H54 (cell line): ENCODE data around the gene RCN1.

Source experiments
- DNase-seq: peaks from one replicate; pipeline ENCODE4 v3.0.0; 2011; ENCODE audit warnings: low spot score, mixed read lengths; ENCODE audit not compliant: insufficient read length
- FAIRE-seq: peaks from 3 replicates; lab custom pipeline; 2011; peaks lifted over from hg19 to GRCh38; lab: Jason Lieb, UNC
- POLR2A ChIP-seq: IDR thresholded peaks from 2 replicates; pipeline ENCODE4 v1.6.1; 2011; ENCODE audit warnings: low read depth, mild to moderate bottlenecking, low read length

Gene RCN1

GRCh38 chr11:32138902-32139301, 48.0 kb downstream of the RCN1 start:
- TF ChIP-seq POLR2A: no peak
- no peak for FAIRE-seq

DNA sequence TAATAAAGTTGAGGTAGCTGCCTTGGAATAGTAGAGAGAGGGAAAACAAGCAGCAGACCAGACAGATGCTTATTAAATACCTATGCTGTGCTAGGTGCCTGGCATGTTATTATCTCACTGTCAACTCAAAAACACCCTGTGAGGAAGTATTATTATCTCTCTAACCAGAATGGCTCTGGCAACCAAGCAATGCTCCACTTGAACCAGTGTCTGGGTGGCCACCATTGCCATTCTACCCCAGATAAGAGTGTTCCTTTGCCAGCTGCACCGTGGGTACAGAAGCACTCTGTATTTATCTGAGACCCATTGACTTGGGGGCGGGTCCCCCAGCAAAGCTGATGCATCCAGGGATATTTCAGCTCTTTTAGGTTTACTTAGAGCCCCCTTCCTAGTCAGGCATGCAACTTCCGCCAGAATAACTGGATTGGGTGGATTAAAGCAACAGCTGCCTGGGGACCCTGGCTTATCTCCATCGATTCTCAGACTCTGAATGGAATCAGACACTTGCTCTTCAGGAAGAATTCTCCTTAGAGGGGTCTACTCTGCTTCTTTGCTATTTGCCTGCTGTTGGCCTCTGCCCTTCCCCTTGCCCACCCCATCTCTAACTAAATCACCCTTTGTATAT, 49.1 kb downstream of the RCN1 start:
- DNase-seq (no peak), FAIRE-seq (no peak)
- no peak for TF ChIP-seq POLR2A

More at GRCh38 chr11:32138902-32139301, 48.0 kb downstream of the RCN1 start:
- DNase-seq: no peak

GRCh38 chr11:32141745-32142546, 51.1 kb downstream of the RCN1 start:
- no peak for TF ChIP-seq POLR2A
- FAIRE-seq (no peak), DNase-seq (no peak)

DNA sequence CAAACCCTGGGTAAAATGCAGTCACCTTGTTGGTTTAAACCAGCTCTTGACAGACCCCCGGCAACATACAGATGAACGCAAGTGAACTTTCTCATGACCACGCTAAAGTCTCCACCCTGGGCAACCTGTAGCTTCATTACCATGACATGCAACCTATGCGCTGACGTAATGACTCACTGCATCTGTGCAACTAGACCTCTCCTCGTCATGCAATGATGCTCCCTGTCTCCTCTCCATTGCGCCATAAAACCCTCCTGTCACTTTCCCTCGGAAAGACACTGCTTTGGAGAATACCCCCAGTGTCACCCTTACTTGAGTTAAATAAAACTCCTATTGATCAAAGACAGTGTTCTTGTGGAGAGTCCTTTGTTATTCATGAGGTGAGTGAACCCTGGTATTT, 52.5 kb downstream of the RCN1 start:
- no peak for TF ChIP-seq POLR2A
- DNase-seq (no peak), FAIRE-seq (no peak)

DNA sequence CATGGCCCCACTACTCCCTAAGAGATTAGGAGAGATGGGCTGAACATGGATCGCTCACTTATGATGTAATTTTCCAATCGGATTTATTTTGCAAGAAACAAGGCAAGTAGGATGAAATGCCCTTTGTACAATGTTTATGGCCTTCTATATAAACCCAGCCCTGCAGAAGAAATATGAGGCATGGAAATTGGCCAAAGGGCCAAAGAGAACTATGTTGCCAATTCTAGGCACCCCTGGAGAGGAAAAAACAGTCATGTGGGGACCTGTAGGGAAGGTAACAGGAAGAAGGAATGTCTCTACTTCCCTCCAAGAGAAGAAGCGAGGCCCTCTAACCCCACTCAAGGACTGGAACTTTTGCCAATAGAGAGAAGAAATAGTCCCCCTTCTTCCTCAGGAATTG, 54.4 kb downstream of the RCN1 start:
- TF ChIP-seq POLR2A: no peak
- no peak for FAIRE-seq
- no peak for DNase-seq

GRCh38 chr11:32148895-32149294, 58.0 kb downstream of the RCN1 start:
- DNase-seq (no peak), FAIRE-seq (no peak)
- no peak for TF ChIP-seq POLR2A

DNA sequence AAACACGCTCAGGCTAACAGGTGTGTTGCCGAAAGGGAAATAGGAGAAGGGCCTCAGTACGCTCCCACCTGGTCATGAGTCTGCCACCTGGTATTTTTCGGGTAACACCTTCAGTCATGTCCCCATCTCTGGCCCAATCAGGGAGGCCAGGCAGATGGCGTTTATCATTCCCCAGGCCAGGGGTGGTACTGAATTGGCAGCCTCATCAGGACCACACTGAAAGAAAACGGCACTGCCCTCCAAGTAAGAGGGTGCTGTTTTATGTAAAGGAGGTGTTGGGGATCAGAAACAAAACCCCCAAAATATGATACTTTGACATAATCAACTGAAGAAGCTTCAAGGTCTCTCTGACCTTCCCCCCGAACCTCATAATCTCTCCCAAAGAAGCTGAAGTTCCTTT, 58.9 kb downstream of the RCN1 start:
- TF ChIP-seq POLR2A: no peak
- DNase-seq: no peak
- FAIRE-seq: no peak

DNA sequence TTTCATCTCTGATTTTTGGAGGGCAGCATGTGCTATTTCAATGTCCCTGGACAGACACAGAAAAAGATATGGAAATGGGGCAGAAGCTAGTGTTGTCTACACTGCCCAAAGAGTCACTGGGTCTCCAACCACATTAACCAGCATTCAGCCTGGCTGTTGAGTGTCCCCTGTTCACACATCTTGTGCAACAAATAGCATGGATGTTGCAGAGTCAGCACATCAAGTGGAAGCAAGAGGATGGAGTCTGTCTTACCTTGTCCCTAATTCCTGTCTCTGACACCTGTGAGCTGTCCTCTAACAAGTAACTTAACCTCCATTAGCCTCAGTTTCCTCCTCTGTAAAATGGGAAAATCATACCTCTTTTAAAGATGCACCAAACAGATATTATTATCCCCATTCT, 60.2 kb downstream of the RCN1 start:
- DNase-seq (no peak), FAIRE-seq (no peak)
- no peak for TF ChIP-seq POLR2A

- TF ChIP-seq POLR2A: no peak
- FAIRE-seq (no peak), DNase-seq (no peak)
Observed at GRCh38 chr11:32152216-32152615, 61.3 kb downstream of the RCN1 start.

DNA sequence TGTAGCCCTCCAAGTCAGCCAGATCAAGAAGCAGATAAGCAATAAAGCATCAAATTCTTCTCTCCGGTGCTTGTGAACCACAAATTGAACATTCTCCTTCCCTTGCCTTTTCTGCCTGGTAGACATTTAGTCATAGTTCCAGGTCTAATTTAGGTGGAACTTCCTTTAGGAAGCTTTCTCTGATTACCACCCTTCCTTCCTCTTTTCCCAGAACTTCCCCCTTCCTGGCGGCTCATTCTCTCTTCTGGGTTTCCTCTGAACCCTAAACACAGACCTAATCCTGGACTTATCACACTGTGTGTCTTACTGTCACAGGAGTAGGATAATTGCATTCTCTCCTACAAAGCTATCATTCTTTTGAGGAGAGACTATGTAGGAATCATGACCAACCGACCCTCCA, 61.9 kb downstream of the RCN1 start:
- no peak for FAIRE-seq
- DNase-seq: no peak
- no peak for TF ChIP-seq POLR2A

DNA sequence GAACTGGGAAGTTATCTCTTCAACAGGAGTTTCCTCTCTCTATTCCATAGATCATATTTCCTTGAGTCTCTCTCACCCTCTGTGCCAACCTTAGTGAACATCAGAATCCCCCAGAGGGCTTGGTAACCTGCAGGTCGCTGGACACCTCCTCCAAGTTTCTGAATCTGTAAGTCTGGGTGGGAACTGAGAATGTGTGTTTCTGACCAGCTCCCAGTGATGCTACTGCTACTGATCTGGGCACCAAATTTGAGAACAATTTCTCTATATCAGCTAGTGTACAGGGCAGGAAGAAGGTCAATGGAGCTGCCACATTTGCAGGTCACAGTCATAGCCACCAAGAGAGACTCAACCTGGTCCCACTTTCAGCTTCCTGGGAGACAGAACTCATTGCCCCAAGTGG, 62.9 kb downstream of the RCN1 start:
- TF ChIP-seq POLR2A: no peak
- DNase-seq: no peak
- no peak for FAIRE-seq

DNA sequence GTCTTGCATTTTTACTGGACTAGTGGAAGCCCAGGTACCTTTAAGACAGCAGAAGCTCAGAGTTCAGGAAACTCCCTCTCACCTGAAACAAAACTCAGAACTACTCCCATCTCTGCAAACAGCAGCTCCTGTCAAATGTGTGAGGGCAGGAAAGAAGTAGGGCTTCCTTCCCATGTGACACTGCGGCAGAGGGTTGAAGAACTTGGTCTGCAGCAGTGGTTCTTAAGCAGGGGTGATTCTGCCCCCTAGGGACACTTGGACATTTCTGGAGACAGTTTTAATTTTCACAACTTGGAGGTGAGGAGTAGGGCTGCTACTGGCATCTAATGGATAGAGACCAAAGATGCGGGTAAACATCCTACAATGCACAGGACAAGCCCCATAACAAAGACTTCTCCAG, 63.4 kb downstream of the RCN1 start:
- no peak for DNase-seq
- TF ChIP-seq POLR2A: no peak
- no peak for FAIRE-seq
